Esophagus mucosa (tissue), 1 donor: ENCODE measurements around the gene PRKCSH. TPM values are rescaled to one million over a fixed set of nuclear protein-coding genes. Genes with fewer than 3 reads are reported as not detected.

ENCODE experiments used
- ATAC-seq: fragments of 200-7000 bp; cut with Tn5 transposase; one replicate; pipeline ENCODE4 v1.9.1; 2020
- total RNA-seq: library from RNA; stranded (reverse); gene quantifications from one replicate; pipeline ENCODE4 v1.2.4, GENCODE V29; 2023
- donor health status: DM: yes; HTN: yes; CAD: no.

Gene PRKCSH
- total RNA-seq = 161 TPM

- ATAC-seq = peak; percentile 97
These were observed at the start of gene PRKCSH, which contains the start of gene ODAD3 for GRCh38 chr19:11435057-11435832. TSS of gene PRKCSH (plus strand) at chr19:11435635. CDS start at chr19:11436118, 483 bp downstream. TSS of gene ODAD3 (minus strand) at chr19:11435121. CDS start at chr19:11435016, 105 bp downstream.

- ATAC-seq = no peak
These were observed 48.0 kb upstream of the PRKCSH start for GRCh38 chr19:11387162-11388034.

- no peak for ATAC-seq
These were observed 45.1 kb upstream of the PRKCSH start for GRCh38 chr19:11390359-11390758.

GRCh38 chr19:11390933-11391680, 44.3 kb upstream of the PRKCSH start:
- no peak for ATAC-seq

GRCh38 chr19:11397089-11397610, 38.3 kb upstream of the PRKCSH start:
- ATAC-seq = no peak

GRCh38 chr19:11399667-11400066, 35.8 kb upstream of the PRKCSH start:
- ATAC-seq = peak; percentile 41

- ATAC-seq = no peak
These were observed 34.6 kb upstream of the PRKCSH start for GRCh38 chr19:11400798-11401197.

- no peak for ATAC-seq
These were observed 33.5 kb upstream of the PRKCSH start for GRCh38 chr19:11401808-11402543.

GRCh38 chr19:11404588-11405222, 30.7 kb upstream of the PRKCSH start:
- no peak for ATAC-seq

- peak; percentile 66 for ATAC-seq
These were observed 29.4 kb upstream of the PRKCSH start for GRCh38 chr19:11405846-11406643.

GRCh38 chr19:11406703-11407236, 28.7 kb upstream of the PRKCSH start:
- peak; percentile 19 for ATAC-seq

- ATAC-seq = no peak
These were observed 26.8 kb upstream of the PRKCSH start for GRCh38 chr19:11408591-11408990.

- no peak for ATAC-seq
These were observed 24.8 kb upstream of the PRKCSH start for GRCh38 chr19:11410682-11411081.

GRCh38 chr19:11414544-11414943, 20.9 kb upstream of the PRKCSH start:
- no peak for ATAC-seq

- no peak for ATAC-seq
These were observed 18.9 kb upstream of the PRKCSH start for GRCh38 chr19:11416346-11417052.

GRCh38 chr19:11418094-11418548, 17.3 kb upstream of the PRKCSH start:
- ATAC-seq = no peak

- no peak for ATAC-seq
These were observed 16.6 kb upstream of the PRKCSH start, which contains the start of gene RGL3 for GRCh38 chr19:11418549-11419506. TSS of gene RGL3 (minus strand) at chr19:11419314. CDS start at chr19:11419278, 36 bp downstream.
